Stomach smooth muscle (tissue), 2 donors: ENCODE measurements around the gene FAF1.

Source experiments
- H3K27ac ChIP-seq: one replicate; pipeline ENCODE4 v1.7.0; 2013; ENCODE audit warnings: mild to moderate bottlenecking, low read length, inconsistent platforms
- H3K27me3 ChIP-seq, 2 donors: one replicate each; pipeline ENCODE4 v1.7.0; 2013; ENCODE audit warnings: low read length in 2 of 2; ENCODE audit not compliant: insufficient read depth in 2 of 2, control insufficient read depth in 1 of 2
- H3K36me3 ChIP-seq, 2 donors: one replicate each; pipeline ENCODE4 v1.7.0; 2013; ENCODE audit warnings: low read length in 2 of 2; ENCODE audit not compliant: control insufficient read depth in 2 of 2, insufficient read depth in 2 of 2
- H3K4me1 ChIP-seq: one replicate; pipeline ENCODE4 v1.7.0; 2013; ENCODE audit warnings: low read length; ENCODE audit not compliant: control insufficient read depth, insufficient read depth
- H3K4me3 ChIP-seq, 2 donors: one replicate each; pipeline ENCODE4 v1.7.0; 2013; ENCODE audit warnings: low read length in 2 of 2
- H3K9ac ChIP-seq, 2 donors: one replicate each; pipeline ENCODE4 v1.7.0; 2013; ENCODE audit warnings: low read length in 2 of 2, mild to moderate bottlenecking in 1 of 2
- H3K9me3 ChIP-seq, 2 donors: one replicate each; pipeline ENCODE4 v1.7.0; 2013; ENCODE audit warnings: low read length in 2 of 2; ENCODE audit not compliant: control insufficient read depth in 2 of 2
- donor health status: healthy.
- donor health status: Pancreatic carcinoma.

The FAF1 gene

GRCh38 chr1:50441183-50441582 is 518.9 kb downstream of the FAF1 start:
- Histone ChIP-seq H3K36me3 (peaks cover 11 to 18% of the 10 kb centered on the region in 2 donors), H3K4me3 (no peak overlapping the region)

GRCh38 chr1:50438945-50439344 is 521.1 kb downstream of the FAF1 start:
- Histone ChIP-seq H3K36me3 (peaks cover 11 to 18% of the 10 kb centered on the region in 2 donors), H3K4me3 (no peak overlapping the region)

More at GRCh38 chr1:50441183-50441582, 518.9 kb downstream of the FAF1 start:
- Histone ChIP-seq H3K4me1 (no peaks in the 10 kb centered on the region), H3K9me3 (no peaks in the 10 kb centered on the region), H3K9ac (no peak overlapping the region), H3K27me3 (no peaks in the 10 kb centered on the region), H3K27ac (no peak overlapping the region)

GRCh38 chr1:50436489-50436888 is 523.6 kb downstream of the FAF1 start:
- Histone ChIP-seq H3K4me3 (no peak overlapping the region), H3K36me3 (peaks cover 11 to 18% of the 10 kb centered on the region in 2 donors), H3K27ac (no peak overlapping the region), H3K27me3 (peaks cover 7 to 8% of the 10 kb centered on the region in 2 donors), H3K9me3 (no peaks in the 10 kb centered on the region), H3K9ac (no peak overlapping the region), H3K4me1 (no peaks in the 10 kb centered on the region)

More at GRCh38 chr1:50438945-50439344, 521.1 kb downstream of the FAF1 start:
- H3K27me3 ChIP-seq, result no peaks in the 10 kb centered on the region
- H3K27ac ChIP-seq, result no peak overlapping the region
- H3K9ac ChIP-seq, result no peak overlapping the region
- no peaks in the 10 kb centered on the region for H3K4me1 ChIP-seq
- no peaks in the 10 kb centered on the region for H3K9me3 ChIP-seq

- H3K36me3 ChIP-seq, result no peaks in the 10 kb centered on the region
- H3K27ac ChIP-seq, result no peak overlapping the region
- peaks cover 3% of the 10 kb centered on the region in 2 donors for H3K9me3 ChIP-seq
- H3K27me3 ChIP-seq, result peaks cover 55 to 71% of the 10 kb centered on the region in 2 donors
- H3K4me3 ChIP-seq, result no peak overlapping the region
- H3K4me1 ChIP-seq, result peaks cover 17% of the 10 kb centered on the region
- H3K9ac ChIP-seq, result no peak overlapping the region
Measured at GRCh38 chr1:50430010-50430405, 530.1 kb downstream of the FAF1 start.

- Histone ChIP-seq H3K27ac (no peak overlapping the region), H3K27me3 (peaks cover 70 to 90% of the 10 kb centered on the region in 2 donors), H3K4me1 (peaks cover 34% of the 10 kb centered on the region), H3K9ac (no peak overlapping the region), H3K4me3 (no peak overlapping the region), H3K36me3 (no peaks in the 10 kb centered on the region), H3K9me3 (peaks cover 3% of the 10 kb centered on the region in 2 donors)
Measured at GRCh38 chr1:50427818-50428779, 532.0 kb downstream of the FAF1 start.

GRCh38 chr1:50427086-50427817 is 532.8 kb downstream of the FAF1 start:
- Histone ChIP-seq H3K4me3 (peak overlapping the region in 1 of 2 donors; percentile 3), H3K27me3 (peaks cover 74 to 97% of the 10 kb centered on the region in 2 donors), H3K9me3 (peaks cover 3% of the 10 kb centered on the region in 2 donors), H3K9ac (no peak overlapping the region), H3K27ac (no peak overlapping the region), H3K36me3 (no peaks in the 10 kb centered on the region), H3K4me1 (peaks cover 40% of the 10 kb centered on the region)

GRCh38 chr1:50426702-50427085 is 533.4 kb downstream of the FAF1 start:
- Histone ChIP-seq H3K4me3 (no peak overlapping the region), H3K27ac (no peak overlapping the region), H3K9me3 (peaks cover 3% of the 10 kb centered on the region in 2 donors), H3K9ac (no peak overlapping the region), H3K27me3 (peaks cover 78 to 100% of the 10 kb centered on the region in 2 donors), H3K36me3 (no peaks in the 10 kb centered on the region), H3K4me1 (peaks cover 40% of the 10 kb centered on the region)

DNA sequence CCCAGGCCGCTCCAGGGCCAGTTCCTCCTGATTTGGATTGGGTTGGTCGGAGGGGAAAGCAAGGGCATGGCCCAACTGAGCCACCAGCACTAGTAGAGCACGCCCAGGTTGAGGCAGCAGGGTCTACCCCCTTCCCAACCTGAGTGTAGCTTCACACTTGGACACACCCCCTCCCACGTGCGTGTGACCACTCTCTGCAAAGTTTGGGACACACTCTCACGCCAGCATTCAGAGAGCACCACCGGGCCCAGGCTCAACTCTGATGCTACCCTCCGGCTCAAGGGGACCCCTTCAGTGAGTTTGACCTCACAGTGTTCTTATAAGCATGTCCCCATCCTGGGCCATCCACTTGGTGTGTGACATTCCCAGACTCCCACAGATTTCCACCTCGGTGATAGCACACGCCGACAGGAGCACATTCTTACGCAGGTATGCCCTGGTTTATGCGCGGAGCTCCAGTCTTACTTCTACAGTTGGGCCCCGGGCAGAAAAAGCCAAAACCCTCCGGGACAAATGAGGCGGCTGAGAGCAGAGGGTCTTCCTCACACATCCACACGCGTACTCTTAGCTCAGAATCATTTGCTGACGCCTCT is 533.9 kb downstream of the FAF1 start:
- Histone ChIP-seq H3K4me1 (peaks cover 41% of the 10 kb centered on the region), H3K27ac (no peak overlapping the region), H3K4me3 (no peak overlapping the region), H3K36me3 (no peaks in the 10 kb centered on the region), H3K27me3 (peaks cover 76 to 100% of the 10 kb centered on the region in 2 donors), H3K9ac (no peak overlapping the region), H3K9me3 (peaks cover 3% of the 10 kb centered on the region in 2 donors)

GRCh38 chr1:50425376-50426107 is 534.5 kb downstream of the FAF1 start:
- peaks cover 75 to 100% of the 10 kb centered on the region in 2 donors for H3K27me3 ChIP-seq
- peaks cover 3% of the 10 kb centered on the region in 2 donors for H3K9me3 ChIP-seq
- no peak overlapping the region for H3K9ac ChIP-seq
- H3K36me3 ChIP-seq, result no peaks in the 10 kb centered on the region
- no peak overlapping the region for H3K27ac ChIP-seq
- H3K4me3 ChIP-seq, result peak overlapping the region in 1 of 2 donors; percentile 29
- peaks cover 45% of the 10 kb centered on the region for H3K4me1 ChIP-seq

DNA sequence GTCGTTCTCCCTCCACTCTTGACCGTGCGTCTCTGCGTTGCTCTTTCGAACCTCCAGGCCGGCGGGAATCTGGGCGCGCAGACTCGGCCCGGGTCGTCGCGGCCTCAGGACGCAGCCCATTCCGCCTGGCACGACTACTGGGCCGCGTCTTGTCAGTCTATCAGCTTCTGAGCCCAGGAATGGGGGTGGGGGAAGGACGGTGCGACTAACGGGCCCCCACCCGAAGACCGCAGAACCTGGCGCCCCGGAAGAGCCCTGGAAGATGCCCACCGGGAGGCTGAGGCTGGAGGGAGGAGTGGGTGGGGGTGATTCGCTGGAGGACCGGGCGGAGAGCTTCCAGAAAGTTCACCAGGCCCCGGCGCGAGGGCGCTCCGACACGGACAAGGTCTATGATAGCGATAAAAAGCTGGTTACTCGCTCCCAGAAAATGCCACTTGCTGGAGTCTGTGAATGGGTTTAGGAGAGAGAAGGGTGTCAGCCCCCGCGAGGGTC is 535.1 kb downstream of the FAF1 start:
- peaks cover 76 to 100% of the 10 kb centered on the region in 2 donors for H3K27me3 ChIP-seq
- H3K4me1 ChIP-seq, result peaks cover 45% of the 10 kb centered on the region
- H3K4me3 ChIP-seq, result peak overlapping the region; percentile 21 to 29
- H3K27ac ChIP-seq, result no peak overlapping the region
- no peaks in the 10 kb centered on the region for H3K36me3 ChIP-seq
- no peak overlapping the region for H3K9ac ChIP-seq
- peaks cover 3% of the 10 kb centered on the region in 2 donors for H3K9me3 ChIP-seq
